Glutamatergic neuron (in vitro differentiated cells): ENCODE measurements around the gene GPR17. TPM values are rescaled to one million over a fixed set of nuclear protein-coding genes. Genes with fewer than 3 reads are reported as not detected.

Source experiments
- DNase-seq: peaks from one replicate; pipeline ENCODE4 v3.0.0; 2022
- H3K27ac Mint-ChIP-seq: one replicate; pipeline ENCODE4 v1.8.0; 2020; ENCODE audit warnings: mild to moderate bottlenecking, mixed read lengths, inconsistent platforms; ENCODE audit not compliant: unreplicated experiment
- H3K27me3 Mint-ChIP-seq: one replicate; pipeline ENCODE4 v1.8.0; 2020; ENCODE audit warnings: mild to moderate bottlenecking, moderate library complexity, mixed read lengths, inconsistent platforms; ENCODE audit not compliant: unreplicated experiment
- H3K36me3 Mint-ChIP-seq: one replicate; pipeline ENCODE4 v1.8.0; 2020; ENCODE audit warnings: mild to moderate bottlenecking, mixed read lengths, inconsistent platforms; ENCODE audit not compliant: unreplicated experiment
- H3K4me1 Mint-ChIP-seq: one replicate; pipeline ENCODE4 v1.8.0; 2020; ENCODE audit warnings: mild to moderate bottlenecking, low read depth, mixed read lengths, inconsistent platforms; ENCODE audit not compliant: unreplicated experiment
- H3K4me3 Mint-ChIP-seq: one replicate; pipeline ENCODE4 v1.8.0; 2020; ENCODE audit warnings: mild to moderate bottlenecking, mixed read lengths, inconsistent platforms; ENCODE audit not compliant: unreplicated experiment
- H3K9me3 Mint-ChIP-seq: one replicate; pipeline ENCODE4 v1.8.0; 2020; ENCODE audit warnings: mild to moderate bottlenecking, moderate library complexity, mixed read lengths, inconsistent platforms; ENCODE audit not compliant: unreplicated experiment
- total RNA-seq: library from RNA; stranded (reverse); fragmentation: NEBNext Ultra II Directional; extraction: Animal tissue kit (Norgen Biotek cat#: 25700); gene quantifications from one replicate; pipeline ENCODE4 v1.2.1, GENCODE V29; 2021; ENCODE audit not compliant: unreplicated experiment
- TF ChIP-seq, protein P1 (sequence below): fragments of 200-600 bp; sonication (generic); IDR thresholded peaks from one replicate; pipeline ENCODE4 v1.5.0; 2021; ENCODE audit not compliant: partially characterized antibody, unreplicated experiment

GPR17 gene
- total RNA-seq, 1 donor from 2014 or later = not detected

- peaks cover 4% of the 10 kb centered on the region for H3K27me3 Mint-ChIP-seq
- H3K27ac Mint-ChIP-seq = peak overlapping the region; percentile 95
- H3K4me1 Mint-ChIP-seq = peaks cover 19% of the 10 kb centered on the region
- no peaks in the 10 kb centered on the region for H3K36me3 Mint-ChIP-seq
- TF ChIP-seq, protein P1, sequence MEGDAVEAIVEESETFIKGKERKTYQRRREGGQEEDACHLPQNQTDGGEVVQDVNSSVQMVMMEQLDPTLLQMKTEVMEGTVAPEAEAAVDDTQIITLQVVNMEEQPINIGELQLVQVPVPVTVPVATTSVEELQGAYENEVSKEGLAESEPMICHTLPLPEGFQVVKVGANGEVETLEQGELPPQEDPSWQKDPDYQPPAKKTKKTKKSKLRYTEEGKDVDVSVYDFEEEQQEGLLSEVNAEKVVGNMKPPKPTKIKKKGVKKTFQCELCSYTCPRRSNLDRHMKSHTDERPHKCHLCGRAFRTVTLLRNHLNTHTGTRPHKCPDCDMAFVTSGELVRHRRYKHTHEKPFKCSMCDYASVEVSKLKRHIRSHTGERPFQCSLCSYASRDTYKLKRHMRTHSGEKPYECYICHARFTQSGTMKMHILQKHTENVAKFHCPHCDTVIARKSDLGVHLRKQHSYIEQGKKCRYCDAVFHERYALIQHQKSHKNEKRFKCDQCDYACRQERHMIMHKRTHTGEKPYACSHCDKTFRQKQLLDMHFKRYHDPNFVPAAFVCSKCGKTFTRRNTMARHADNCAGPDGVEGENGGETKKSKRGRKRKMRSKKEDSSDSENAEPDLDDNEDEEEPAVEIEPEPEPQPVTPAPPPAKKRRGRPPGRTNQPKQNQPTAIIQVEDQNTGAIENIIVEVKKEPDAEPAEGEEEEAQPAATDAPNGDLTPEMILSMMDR = no peak
- peak overlapping the region; percentile 85 for H3K4me3 Mint-ChIP-seq
- DNase-seq = peak; percentile 87
- H3K9me3 Mint-ChIP-seq = peaks cover 18% of the 10 kb centered on the region
These were observed 55.9 kb downstream of the GPR17 start for GRCh38 chr2:127701651-127702394.

Other genes starting within 250 kb of the GPR17 start
- not detected for gene PROC, start 227.7 kb upstream of the GPR17 start, total RNA-seq
- gene IWS1, start 119.7 kb upstream of the GPR17 start, total RNA-seq = 46.1 TPM
- 0.29 TPM for gene MYO7B, start 110.5 kb upstream of the GPR17 start, total RNA-seq
- gene LIMS2, start 29.4 kb downstream of the GPR17 start, total RNA-seq = 0.29 TPM
- gene SFT2D3, start 55.3 kb downstream of the GPR17 start, total RNA-seq = 6.4 TPM
- 54.5 TPM for gene WDR33, start 165.0 kb downstream of the GPR17 start, total RNA-seq
- gene POLR2D, start 212.0 kb downstream of the GPR17 start, total RNA-seq = 30.1 TPM
- 25.2 TPM for gene AMMECR1L, start 239.8 kb downstream of the GPR17 start, total RNA-seq